Measurements from ENCODE around the gene P2RX1. TPM values are rescaled to one million over a fixed set of nuclear protein-coding genes. Genes with fewer than 3 reads are reported as not detected.

The P2RX1 gene
- total RNA-seq, 1 donor from 2014 or later = 0.19 TPM

- Mint-ChIP-seq H3K4me3 (ENCODE audit: low read depth) (no peak overlapping the region), H3K27me3 (no peaks in the 10 kb centered on the region), H3K4me1 (ENCODE audit: low read depth) (peaks cover 2% of the 10 kb centered on the region), H3K9me3 (ENCODE audit: low read depth) (no peaks in the 10 kb centered on the region), H3K36me3 (ENCODE audit: insufficient read depth) (no peaks in the 10 kb centered on the region), H3K27ac (peak overlapping the region; percentile 46)
- DNase-seq (ENCODE audit: low spot score, unreplicated experiment) = no peak
- no peak for TF ChIP-seq CTCF (IDR thresholded peaks at IDR 0.05; ENCODE audit: unreplicated experiment)
These were observed 37.1 kb downstream of the P2RX1 start for GRCh38 chr17:3879186-3879585.

DNA sequence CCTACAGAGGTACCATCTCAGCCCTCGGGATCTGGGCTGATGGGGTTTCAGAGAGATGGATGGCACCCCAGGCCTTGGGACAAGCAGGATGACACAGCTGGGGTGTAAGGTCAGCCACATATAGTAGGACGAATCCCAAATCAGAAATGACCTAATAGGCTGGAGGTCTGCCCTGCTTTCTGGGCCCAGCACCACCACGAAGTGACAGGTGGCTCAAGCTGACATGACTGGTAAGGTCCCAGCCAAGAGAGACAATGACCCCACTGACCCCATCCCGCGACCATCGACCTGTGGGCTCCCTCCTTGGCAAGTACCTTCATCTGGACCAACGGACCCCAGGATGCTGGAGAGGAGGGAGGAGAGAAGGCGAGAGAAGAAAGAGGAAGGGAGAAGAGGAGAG lies 39.0 kb downstream of the P2RX1 start:
- no peak overlapping the region for H3K4me3 Mint-ChIP-seq (ENCODE audit: low read depth)
- peaks cover 7% of the 10 kb centered on the region for H3K36me3 Mint-ChIP-seq (ENCODE audit: insufficient read depth)
- H3K4me1 Mint-ChIP-seq (ENCODE audit: low read depth) = peaks cover 2% of the 10 kb centered on the region
- no peaks in the 10 kb centered on the region for H3K27me3 Mint-ChIP-seq
- no peak for DNase-seq (ENCODE audit: low spot score, unreplicated experiment)
- no peak for TF ChIP-seq CTCF (IDR thresholded peaks at IDR 0.05; ENCODE audit: unreplicated experiment)
- no peak overlapping the region for H3K27ac Mint-ChIP-seq
- no peaks in the 10 kb centered on the region for H3K9me3 Mint-ChIP-seq (ENCODE audit: low read depth)

DNA sequence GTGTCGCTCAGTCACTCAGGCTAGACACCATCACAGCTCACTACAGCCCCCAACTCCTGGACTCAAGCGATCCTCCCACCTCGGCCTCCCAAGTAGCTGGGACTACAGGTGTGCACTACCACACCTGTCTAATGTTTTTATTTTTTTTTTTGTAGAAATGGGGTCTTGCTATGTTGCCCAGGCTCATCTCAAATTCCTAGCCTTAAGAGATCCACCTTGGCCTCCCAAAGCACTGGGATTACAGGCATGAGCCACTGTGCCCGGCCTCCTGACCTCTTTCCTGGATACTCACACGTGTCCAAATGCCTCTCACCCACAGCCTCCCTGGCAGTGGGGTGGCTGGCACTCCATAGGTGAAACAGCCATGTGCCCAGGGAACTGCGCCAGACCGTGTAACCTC lies 40.9 kb downstream of the P2RX1 start:
- H3K4me3 Mint-ChIP-seq (ENCODE audit: low read depth) = no peak overlapping the region
- H3K36me3 Mint-ChIP-seq (ENCODE audit: insufficient read depth) = peaks cover 8% of the 10 kb centered on the region
- no peak for TF ChIP-seq CTCF (IDR thresholded peaks at IDR 0.05; ENCODE audit: unreplicated experiment)
- peaks cover 2% of the 10 kb centered on the region for H3K4me1 Mint-ChIP-seq (ENCODE audit: low read depth)
- H3K27me3 Mint-ChIP-seq = no peaks in the 10 kb centered on the region
- no peaks in the 10 kb centered on the region for H3K9me3 Mint-ChIP-seq (ENCODE audit: low read depth)
- H3K27ac Mint-ChIP-seq = no peak overlapping the region
- DNase-seq (ENCODE audit: low spot score, unreplicated experiment) = no peak

DNA sequence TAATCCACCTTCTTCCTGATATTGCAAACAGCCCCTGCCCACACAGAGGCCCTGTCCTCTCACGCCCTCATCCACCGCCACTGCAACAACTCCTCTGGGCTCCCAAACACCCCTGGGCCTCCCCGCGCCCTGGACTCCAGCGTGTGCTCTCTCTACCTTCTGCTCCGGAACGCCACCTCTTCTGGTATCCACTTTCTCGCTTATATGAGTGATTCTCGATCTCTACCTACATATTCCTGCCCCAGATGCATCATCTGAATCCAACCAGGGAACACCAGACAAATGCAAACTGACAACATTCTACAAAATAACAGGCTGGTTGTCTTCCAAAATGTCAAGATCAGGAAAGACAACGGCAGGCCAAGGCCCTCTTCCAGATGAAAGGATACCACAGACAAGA lies 42.4 kb downstream of the P2RX1 start:
- Mint-ChIP-seq H3K27ac (no peak overlapping the region), H3K4me3 (ENCODE audit: low read depth) (no peak overlapping the region), H3K27me3 (no peaks in the 10 kb centered on the region)

GRCh38 chr17:3870871-3871306 lies 45.4 kb downstream of the P2RX1 start:
- Mint-ChIP-seq H3K4me1 (ENCODE audit: low read depth) (no peaks in the 10 kb centered on the region), H3K27ac (peak overlapping the region; percentile 62)
- DNase-seq (ENCODE audit: low spot score, unreplicated experiment) = no peak

More for the DNA sequence above, 42.4 kb downstream of the P2RX1 start:
- H3K36me3 Mint-ChIP-seq (ENCODE audit: insufficient read depth) = peaks cover 8% of the 10 kb centered on the region
- H3K4me1 Mint-ChIP-seq (ENCODE audit: low read depth) = no peaks in the 10 kb centered on the region
- H3K9me3 Mint-ChIP-seq (ENCODE audit: low read depth) = no peaks in the 10 kb centered on the region
- no peak for TF ChIP-seq CTCF (IDR thresholded peaks at IDR 0.05; ENCODE audit: unreplicated experiment)
- no peak for DNase-seq (ENCODE audit: low spot score, unreplicated experiment)

More at GRCh38 chr17:3870871-3871306, 45.4 kb downstream of the P2RX1 start:
- H3K4me3 Mint-ChIP-seq (ENCODE audit: low read depth) = no peak overlapping the region
- peaks cover 8% of the 10 kb centered on the region for H3K36me3 Mint-ChIP-seq (ENCODE audit: insufficient read depth)
- no peak for TF ChIP-seq CTCF (IDR thresholded peaks at IDR 0.05; ENCODE audit: unreplicated experiment)
- H3K9me3 Mint-ChIP-seq (ENCODE audit: low read depth) = no peaks in the 10 kb centered on the region
- H3K27me3 Mint-ChIP-seq = no peaks in the 10 kb centered on the region

Data from progenitor cell of endocrine pancreas (in vitro differentiated cells).